Fibroblast of villous mesenchyme (primary cell): ENCODE results near the gene LIPN. TPM values are rescaled to one million over a fixed set of nuclear protein-coding genes. Genes with fewer than 3 reads are reported as not detected.

Source experiments
- DNase-seq: peaks from one replicate; pipeline ENCODE4 v3.0.0-alpha.2; 2010; ENCODE audit warnings: low read depth
- H3K4me3 ChIP-seq: 2 replicates; pipeline ENCODE4 v1.5.1; 2011; ENCODE audit warnings: low read depth, mild to moderate bottlenecking, low read length
- CTCF ChIP-seq: IDR thresholded peaks from 2 replicates; pipeline ENCODE4 v1.5.1; 2012; ENCODE audit warnings: low read depth, mild to moderate bottlenecking, low read length; ENCODE audit not compliant: insufficient read depth
- total RNA-seq: library from RNA; depleted of rRNA; stranded (reverse); fragments of >200 nt; gene quantifications from 2 replicates; pipeline ENCODE4 v1.2.3, GENCODE V29; 2012

Gene LIPN
- total RNA-seq, 1 donor, result not detected

GRCh38 chr10:88754287-88754686, 5.5 kb upstream of the LIPN start:
- TF ChIP-seq CTCF, result no peak
- peak; percentile 56 for DNase-seq
- H3K4me3 ChIP-seq, result no peak overlapping the region

GRCh38 chr10:88755753-88756152, 4.1 kb upstream of the LIPN start:
- TF ChIP-seq CTCF, result no peak
- no peak for DNase-seq
- H3K4me3 ChIP-seq, result no peak overlapping the region

- no peak for DNase-seq
- no peak overlapping the region for H3K4me3 ChIP-seq
- no peak for TF ChIP-seq CTCF
These were observed 3.2 kb upstream of the LIPN start for GRCh38 chr10:88756660-88757059.

GRCh38 chr10:88762906-88763305, 3.1 kb downstream of the LIPN start:
- DNase-seq, result no peak
- no peak overlapping the region for H3K4me3 ChIP-seq
- no peak for TF ChIP-seq CTCF

GRCh38 chr10:88763441-88763840, 3.6 kb downstream of the LIPN start:
- TF ChIP-seq CTCF, result no peak
- peak; percentile 5 for DNase-seq
- H3K4me3 ChIP-seq, result no peak overlapping the region

GRCh38 chr10:88764110-88764509, 4.3 kb downstream of the LIPN start:
- TF ChIP-seq CTCF, result no peak
- DNase-seq, result no peak
- no peak overlapping the region for H3K4me3 ChIP-seq

- DNase-seq, result no peak
- no peak overlapping the region for H3K4me3 ChIP-seq
- no peak for TF ChIP-seq CTCF
These were observed 6.0 kb downstream of the LIPN start for GRCh38 chr10:88765816-88766215.
